ENCODE results near the gene ZMYND8. TPM values are rescaled to one million over a fixed set of nuclear protein-coding genes. Genes with fewer than 3 reads are reported as not detected.

ZMYND8 gene
- total RNA-seq, 3 donors from 2014 or later (not counting 1 experiment from before 2014, with no cell fraction given): 57.6 to 72.6 (median 69.8) TPM

DNA sequence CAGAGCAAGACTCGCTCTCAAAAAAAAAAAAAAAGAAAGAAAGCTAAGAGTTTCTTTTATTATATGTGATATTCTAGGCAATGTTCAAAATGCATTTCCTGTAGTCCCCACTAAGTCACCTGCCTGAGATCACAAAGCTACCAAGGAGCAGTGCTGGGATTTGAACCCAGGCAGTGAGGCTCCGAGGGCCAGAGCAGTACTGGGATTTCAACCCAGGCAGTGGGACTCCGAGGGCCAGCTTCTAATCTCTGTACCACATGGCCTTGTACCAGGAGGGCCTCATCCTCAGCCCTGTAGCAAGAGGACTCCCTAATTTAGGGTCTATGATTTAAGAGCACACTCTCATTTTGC, 39.7 kb downstream of the ZMYND8 start:
- DNase-seq: no peak
- Mint-ChIP-seq H3K36me3 (no peaks in the 10 kb centered on the region), H3K4me3 (peak overlapping the region; percentile 21), H3K9me3 (no peaks in the 10 kb centered on the region), H3K27me3 (ENCODE audit: low read depth in 2 of 2) (no peaks in the 10 kb centered on the region), H3K4me1 (peaks cover 59 to 71% of the 10 kb centered on the region in 2 donors), H3K27ac (peak overlapping the region; percentile 83 to 87)
- peaks cover 42% of the 10 kb centered on the region for H3K4me1 ChIP-seq (ENCODE audit: control insufficient read depth, insufficient read depth, low read length)
- no peaks in the 10 kb centered on the region for H3K27me3 ChIP-seq (ENCODE audit: control insufficient read depth, insufficient read depth, low read length)
- H3K36me3 ChIP-seq (ENCODE audit: control insufficient read depth, insufficient read depth, low read length): no peaks in the 10 kb centered on the region
- H3K9me3 ChIP-seq (ENCODE audit: control insufficient read depth, insufficient read depth, low read length): no peaks in the 10 kb centered on the region
- intact Hi-C loops (cut with micrococcal nuclease): loop anchor here (5.0 kb wide), 1 partner anchor 41 kb away; the partner anchor contains the start of gene ZMYND8
- H3K27ac ChIP-seq (ENCODE audit: low read length): peak overlapping the region; percentile 50
- TF ChIP-seq, protein P1, sequence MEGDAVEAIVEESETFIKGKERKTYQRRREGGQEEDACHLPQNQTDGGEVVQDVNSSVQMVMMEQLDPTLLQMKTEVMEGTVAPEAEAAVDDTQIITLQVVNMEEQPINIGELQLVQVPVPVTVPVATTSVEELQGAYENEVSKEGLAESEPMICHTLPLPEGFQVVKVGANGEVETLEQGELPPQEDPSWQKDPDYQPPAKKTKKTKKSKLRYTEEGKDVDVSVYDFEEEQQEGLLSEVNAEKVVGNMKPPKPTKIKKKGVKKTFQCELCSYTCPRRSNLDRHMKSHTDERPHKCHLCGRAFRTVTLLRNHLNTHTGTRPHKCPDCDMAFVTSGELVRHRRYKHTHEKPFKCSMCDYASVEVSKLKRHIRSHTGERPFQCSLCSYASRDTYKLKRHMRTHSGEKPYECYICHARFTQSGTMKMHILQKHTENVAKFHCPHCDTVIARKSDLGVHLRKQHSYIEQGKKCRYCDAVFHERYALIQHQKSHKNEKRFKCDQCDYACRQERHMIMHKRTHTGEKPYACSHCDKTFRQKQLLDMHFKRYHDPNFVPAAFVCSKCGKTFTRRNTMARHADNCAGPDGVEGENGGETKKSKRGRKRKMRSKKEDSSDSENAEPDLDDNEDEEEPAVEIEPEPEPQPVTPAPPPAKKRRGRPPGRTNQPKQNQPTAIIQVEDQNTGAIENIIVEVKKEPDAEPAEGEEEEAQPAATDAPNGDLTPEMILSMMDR (IDR thresholded peaks at IDR 0.05): no peak
- peak in 2 of 3 donors; percentile 27 for ATAC-seq
- no peak overlapping the region for H3K4me3 ChIP-seq (ENCODE audit: low read length)
- WGBS (ENCODE audit: insufficient coverage): 88% methylated on average over 2 of the region's 3 CpGs

DNA sequence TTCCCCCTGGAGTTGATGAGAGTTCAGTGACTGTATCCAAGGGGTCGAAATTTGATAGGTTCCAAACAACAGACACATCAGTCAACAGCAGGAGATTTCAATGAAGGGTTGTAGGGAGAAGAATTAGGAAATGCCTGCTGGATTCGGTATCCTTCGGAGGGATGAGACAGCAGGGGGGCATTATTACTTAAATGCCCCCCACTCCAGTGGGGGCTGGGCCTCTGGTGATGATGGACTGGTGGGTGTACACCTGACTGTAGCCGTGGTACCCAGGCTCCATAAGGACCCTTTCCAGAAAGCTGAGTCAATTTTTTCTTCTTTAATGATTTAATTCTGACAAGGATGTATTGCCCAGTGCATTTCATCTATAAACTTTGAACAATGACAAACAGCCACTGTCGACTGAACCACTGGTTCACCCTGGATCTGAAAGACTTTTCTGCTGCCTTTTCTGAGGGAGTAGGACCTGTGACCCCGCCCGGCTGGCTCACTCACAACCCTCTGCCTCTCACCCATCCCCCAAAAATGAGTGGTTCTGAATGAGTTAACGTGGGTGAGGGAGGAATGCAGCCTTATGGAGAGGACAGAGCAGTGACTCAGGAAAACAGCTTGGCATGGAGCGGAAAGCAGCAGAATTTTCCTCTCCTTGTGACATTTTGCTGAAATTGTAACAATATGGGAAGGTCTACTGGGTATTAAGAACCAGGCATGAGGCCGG, 41.0 kb downstream of the ZMYND8 start:
- WGBS (ENCODE audit: insufficient coverage): 84% methylated on average over 10 of the region's 10 CpGs
- Mint-ChIP-seq H3K9me3 (no peaks in the 10 kb centered on the region), H3K27me3 (ENCODE audit: low read depth in 2 of 2) (no peaks in the 10 kb centered on the region), H3K4me1 (peaks cover 49 to 69% of the 10 kb centered on the region in 2 donors), H3K27ac (peak overlapping the region; percentile 83 to 87), H3K4me3 (peak overlapping the region; percentile 45), H3K36me3 (no peaks in the 10 kb centered on the region)
- Histone ChIP-seq H3K4me3 (ENCODE audit: low read length) (no peak overlapping the region), H3K27ac (ENCODE audit: low read length) (no peak overlapping the region), H3K4me1 (ENCODE audit: control insufficient read depth, insufficient read depth, low read length) (peaks cover 42% of the 10 kb centered on the region), H3K36me3 (ENCODE audit: control insufficient read depth, insufficient read depth, low read length) (no peaks in the 10 kb centered on the region), H3K27me3 (ENCODE audit: control insufficient read depth, insufficient read depth, low read length) (no peaks in the 10 kb centered on the region), H3K9me3 (ENCODE audit: control insufficient read depth, insufficient read depth, low read length) (no peaks in the 10 kb centered on the region)
- TF ChIP-seq, protein P1 (IDR thresholded peaks at IDR 0.05): no peak
- no peak for DNase-seq
- no peak for ATAC-seq
- intact Hi-C loops (cut with micrococcal nuclease): loop anchor here (5.0 kb wide), 1 partner anchor 42 kb away; the partner anchor contains the start of gene ZMYND8

DNA sequence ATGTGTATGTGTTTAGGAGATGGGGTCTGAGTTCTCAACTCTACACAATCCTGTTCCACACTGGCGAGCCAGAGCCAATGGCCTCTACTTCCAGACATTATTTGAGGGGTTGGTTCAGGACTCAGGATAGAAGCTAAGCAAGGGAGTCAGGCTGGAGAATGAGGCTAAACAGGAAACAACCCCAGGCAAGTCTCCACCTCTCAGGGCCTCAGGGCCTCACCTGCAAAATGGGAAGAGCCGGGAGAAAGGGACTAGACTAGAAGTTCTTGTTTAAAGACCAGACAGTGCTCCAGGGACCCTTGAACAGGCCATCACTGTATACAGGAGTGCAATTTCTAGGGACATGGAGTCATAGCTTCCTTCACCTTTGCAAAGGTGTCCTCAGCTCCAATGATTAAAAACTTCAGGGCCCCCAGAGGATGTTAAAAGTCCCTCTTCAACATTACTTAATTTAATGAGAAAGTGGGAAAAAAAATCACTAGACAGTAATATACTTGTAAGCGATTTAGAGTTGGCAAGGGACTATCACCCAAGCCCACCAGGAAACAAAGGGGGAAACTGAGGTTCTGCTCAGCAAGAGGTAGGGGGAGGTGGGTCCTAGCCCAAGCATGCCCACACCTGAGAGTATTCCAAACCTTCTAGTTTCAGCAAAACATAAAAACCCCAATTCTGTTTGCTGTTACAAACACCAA, 41.7 kb downstream of the ZMYND8 start:
- Histone ChIP-seq H3K9me3 (ENCODE audit: control insufficient read depth, insufficient read depth, low read length) (no peaks in the 10 kb centered on the region), H3K4me3 (ENCODE audit: low read length) (no peak overlapping the region), H3K36me3 (ENCODE audit: control insufficient read depth, insufficient read depth, low read length) (peaks cover 6% of the 10 kb centered on the region), H3K4me1 (ENCODE audit: control insufficient read depth, insufficient read depth, low read length) (peaks cover 36% of the 10 kb centered on the region), H3K27ac (ENCODE audit: low read length) (no peak overlapping the region), H3K27me3 (ENCODE audit: control insufficient read depth, insufficient read depth, low read length) (no peaks in the 10 kb centered on the region)
- TF ChIP-seq, protein P1 (IDR thresholded peaks at IDR 0.05): no peak
- WGBS (ENCODE audit: insufficient coverage): 90% methylated on average over 3 of the region's 3 CpGs
- Mint-ChIP-seq H3K4me3 (no peak overlapping the region), H3K9me3 (no peaks in the 10 kb centered on the region), H3K4me1 (peaks cover 42 to 62% of the 10 kb centered on the region in 2 donors), H3K27me3 (ENCODE audit: low read depth in 2 of 2) (no peaks in the 10 kb centered on the region), H3K27ac (peak overlapping the region; percentile 83 to 87), H3K36me3 (no peaks in the 10 kb centered on the region)
- DNase-seq (no peak), ATAC-seq (no peak)
- intact Hi-C loops (cut with micrococcal nuclease): loop anchor here (5.0 kb wide), 1 partner anchor 43 kb away; the partner anchor contains the start of gene ZMYND8
